Endothelial cell of umbilical vein (primary cell): ENCODE measurements around the gene NDUFAB1. TPM values are rescaled to one million over a fixed set of nuclear protein-coding genes. Genes with fewer than 3 reads are reported as not detected.

ENCODE experiments used
- polyA plus RNA-seq, 4 experiments: library from polyadenylated mRNA; depleted of rRNA in 3 of 4; stranded (reverse) in 3 of 4; unstranded in 1 of 4; fragments of >200 nt; gene quantifications; 2 replicates each; pipeline versions ENCODE4 v1.2.1 to v1.2.3, GENCODE V29; 2011 to 2012; ENCODE audit warnings: missing spikeins in 1 of 4
- total RNA-seq: library from RNA; stranded (reverse); gene quantifications from 2 replicates; pipeline ENCODE4 v1.2.3, GENCODE V29; 2021

The NDUFAB1 gene
- total and polyA plus RNA-seq, 2 donors (not counting 3 experiments of a cell fraction or from before 2014, with no cell fraction given) = 112 to 228 TPM

Other genes starting within 250 kb of the NDUFAB1 start
- gene COG7, start 143.1 kb downstream of the NDUFAB1 start, total RNA-seq = 20.7 and 24.1 TPM in 2 replicates
- gene COG7, start 143.1 kb downstream of the NDUFAB1 start, polyA plus RNA-seq = 42.0 and 52.4 TPM in 2 replicates
- 67.5 and 73.1 TPM in 2 replicates for gene GGA2, start 85.8 kb downstream of the NDUFAB1 start, total RNA-seq
- gene GGA2, start 85.8 kb downstream of the NDUFAB1 start, polyA plus RNA-seq = 32.9 and 33.3 TPM in 2 replicates
- 10.9 and 14.7 TPM in 2 replicates for gene EARS2, start 39.0 kb downstream of the NDUFAB1 start, total RNA-seq
- 21.6 and 32.1 TPM in 2 replicates for gene EARS2, start 39.0 kb downstream of the NDUFAB1 start, polyA plus RNA-seq
- 64.8 and 69.9 TPM in 2 replicates for gene UBFD1, start 38.6 kb downstream of the NDUFAB1 start, total RNA-seq
- gene UBFD1, start 38.6 kb downstream of the NDUFAB1 start, polyA plus RNA-seq = 47.4 and 50.0 TPM in 2 replicates
- gene PALB2, start 45.0 kb upstream of the NDUFAB1 start, total RNA-seq = 11.8 and 15.6 TPM in 2 replicates
- 4.1 and 5.1 TPM in 2 replicates for gene PALB2, start 45.0 kb upstream of the NDUFAB1 start, polyA plus RNA-seq
- 80.8 and 83.5 TPM in 2 replicates for gene DCTN5, start 45.1 kb upstream of the NDUFAB1 start, total RNA-seq
- gene DCTN5, start 45.1 kb upstream of the NDUFAB1 start, polyA plus RNA-seq = 39.6 and 51.6 TPM in 2 replicates
- 100 and 109 TPM in 2 replicates for gene PLK1, start 82.6 kb upstream of the NDUFAB1 start, total RNA-seq
- gene PLK1, start 82.6 kb upstream of the NDUFAB1 start, polyA plus RNA-seq = 94.9 and 111 TPM in 2 replicates
- gene ERN2, start 116.9 kb upstream of the NDUFAB1 start, total RNA-seq = not detected in 2 replicates
- 0.15 TPM in 1 of 2 replicates, not detected in the other for gene ERN2, start 116.9 kb upstream of the NDUFAB1 start, polyA plus RNA-seq
- gene CHP2, start 158.7 kb upstream of the NDUFAB1 start, total RNA-seq = not detected in 2 replicates
- gene CHP2, start 158.7 kb upstream of the NDUFAB1 start, polyA plus RNA-seq = not detected in 2 replicates
- gene PRKCB, start 239.7 kb upstream of the NDUFAB1 start, total RNA-seq = not detected in 2 replicates
- gene PRKCB, start 239.7 kb upstream of the NDUFAB1 start, polyA plus RNA-seq = 0.01 TPM in 1 of 2 replicates, not detected in the other